A549 (cell line): ENCODE data around the gene PFKFB3.

Experiments used
- CBX8 ChIP-seq: fragments of 200-600 bp; sonication (generic); IDR thresholded peaks from 2 replicates; pipeline ENCODE4 v1.6.1; 2016
- CHD2 ChIP-seq: fragments of 150-350 bp; IDR thresholded peaks from 2 replicates; pipeline ENCODE4 v1.6.1; 2014; ENCODE audit warnings: low read length; ENCODE audit not compliant: partially characterized antibody
- CHD4 ChIP-seq: fragments of 200-600 bp; sonication (generic); IDR thresholded peaks from 2 replicates; pipeline ENCODE4 v1.6.1; 2016; ENCODE audit warnings: antibody characterized with exemption, mild to moderate bottlenecking, borderline replicate concordance
- CTCF ChIP-seq: fragments of >200 bp; sonication (Bioruptor Twin); formaldehyde crosslinking; IDR thresholded peaks from 3 replicates; pipeline ENCODE4 v1.5.1; 2016
- PBX3 ChIP-seq: IDR thresholded peaks from 2 replicates; pipeline ENCODE4 v1.6.1; 2012
- REST ChIP-seq: fragments of 200-600 bp; sonication (generic); IDR thresholded peaks from 2 replicates; pipeline ENCODE4 v1.6.1; 2016; ENCODE audit warnings: antibody characterized with exemption, mild to moderate bottlenecking, moderate library complexity
- RFX5 ChIP-seq: fragments of 450-650 bp; IDR thresholded peaks from 2 replicates; pipeline ENCODE4 v1.7.1; 2014; ENCODE audit warnings: antibody characterized with exemption, mild to moderate bottlenecking, moderate library complexity
- ZFP36 ChIP-seq: fragments of 450-650 bp; IDR thresholded peaks from 2 replicates; pipeline ENCODE4 v1.6.1; 2014; ENCODE audit warnings: borderline replicate concordance; ENCODE audit not compliant: partially characterized antibody
- ZSCAN20 ChIP-seq: fragments of 250-450 bp; sonication (Bioruptor Pico); IDR thresholded peaks from 2 replicates; pipeline ENCODE4 v1.8.0; 2022; ENCODE audit warnings: mild to moderate bottlenecking, moderate library complexity

- TF ChIP-seq CTCF (no peak), PBX3 (no peak), ZFP36 (no peak), CHD2 (no peak), ZSCAN20 (CRISPR knock-in tag) (no peak), CHD4 (no peak), RFX5 (no peak), CBX8 (no peak), REST (no peak)
Observed at GRCh38 chr10:6301488-6302075, 98.8 kb downstream of the PFKFB3 start.
